ENCODE measurements around the gene PRM1.

PRM1 gene

GRCh38 chr16:11233727-11234376 lies 47.3 kb downstream of the PRM1 start:
- peak in 1 of 4 experiments; percentile 15 for DNase-seq

GRCh38 chr16:11232852-11233726 lies 48.0 kb downstream of the PRM1 start:
- peak in 3 of 4 experiments; percentile 19 to 54 (median 47) for DNase-seq

GRCh38 chr16:11232302-11232851 lies 48.8 kb downstream of the PRM1 start:
- DNase-seq, result no peak

- DNase-seq, result no peak
Measured at GRCh38 chr16:11231367-11231970, 49.7 kb downstream of the PRM1 start.

All from suppressor macrophage (primary cell).